OCI-LY3 (cell line): ENCODE results near the gene MATN1.

Experiments used
- CTCF ChIP-seq: fragments of 200-600, 300-600 bp; sonication (generic); IDR thresholded peaks from 2 replicates; pipeline ENCODE4 v1.5.1; 2014; ENCODE audit warnings: antibody characterized with exemption, low read length, low read depth
- EZH2phosphoT487 ChIP-seq: fragments of 200-600 bp; shearing (Covaris generic); IDR thresholded peaks from 2 replicates; pipeline ENCODE4 v1.6.1; 2018; ENCODE audit warnings: antibody characterized with exemption, mixed run types, low read depth

- no peak for TF ChIP-seq CTCF
- TF ChIP-seq EZH2phosphoT487, result no peak
Measured at GRCh38 chr1:30753660-30754123, 30.3 kb upstream of the MATN1 start.
